ENCODE measurements around the gene TMEM63B. TPM values are rescaled to one million over a fixed set of nuclear protein-coding genes. Genes with fewer than 3 reads are reported as not detected.
"Not testable (repeated sequence)": the region's sequence is repeated elsewhere in the genome, so short reads cannot be mapped to it uniquely, and the experiment has no call there.

The TMEM63B gene
- total and polyA plus RNA-seq, 9 donors, result 8.6 to 22.2 (median 18.6) TPM

DNA sequence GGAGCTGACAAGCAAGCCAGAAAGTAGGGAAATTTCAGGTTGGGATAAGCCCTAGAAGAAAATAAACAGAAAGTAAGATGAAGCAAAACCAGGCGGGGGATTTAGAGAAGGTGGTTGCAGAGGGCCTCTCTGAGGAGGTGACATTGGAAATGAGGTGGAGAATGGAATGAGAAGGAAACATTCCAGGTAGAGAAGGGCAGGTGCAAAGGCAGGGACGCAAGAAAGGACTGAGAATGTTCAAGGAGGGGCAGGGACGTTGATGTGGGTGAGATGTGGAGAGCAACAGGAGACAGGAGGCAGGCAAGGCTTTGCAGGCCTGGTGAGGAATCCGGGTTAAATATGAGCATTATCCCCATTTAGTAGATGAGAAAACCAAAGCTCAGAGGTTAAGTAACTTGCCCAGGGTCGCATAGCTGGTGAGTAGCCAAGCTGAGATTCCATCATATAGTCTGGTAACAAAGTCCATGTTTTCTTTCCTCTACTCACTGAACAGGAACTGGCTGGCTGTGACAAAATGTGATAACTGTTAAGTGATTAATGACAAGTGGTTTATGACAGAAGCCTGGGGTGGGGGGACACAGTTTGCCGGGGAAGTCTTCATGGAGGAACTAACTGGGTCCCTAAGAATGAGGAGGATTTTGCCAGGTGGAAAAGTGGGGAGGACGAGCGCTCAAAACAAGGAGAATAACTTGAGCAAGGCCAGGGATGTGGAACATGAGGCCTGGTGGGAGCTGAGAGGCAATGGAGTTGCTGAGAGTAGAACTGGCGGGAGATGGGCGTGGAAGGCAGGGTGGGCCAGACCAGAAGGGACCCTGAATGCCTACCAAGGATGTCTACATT lies 32.7 kb upstream of the TMEM63B start:
- WGBS (ENCODE audit: insufficient coverage), result 88% methylated on average over 9 of the region's 10 CpGs
- H3K36me3 ChIP-seq (ENCODE audit: control insufficient read depth, insufficient read depth, low read length), result peaks cover 15% of the 10 kb centered on the region

DNA sequence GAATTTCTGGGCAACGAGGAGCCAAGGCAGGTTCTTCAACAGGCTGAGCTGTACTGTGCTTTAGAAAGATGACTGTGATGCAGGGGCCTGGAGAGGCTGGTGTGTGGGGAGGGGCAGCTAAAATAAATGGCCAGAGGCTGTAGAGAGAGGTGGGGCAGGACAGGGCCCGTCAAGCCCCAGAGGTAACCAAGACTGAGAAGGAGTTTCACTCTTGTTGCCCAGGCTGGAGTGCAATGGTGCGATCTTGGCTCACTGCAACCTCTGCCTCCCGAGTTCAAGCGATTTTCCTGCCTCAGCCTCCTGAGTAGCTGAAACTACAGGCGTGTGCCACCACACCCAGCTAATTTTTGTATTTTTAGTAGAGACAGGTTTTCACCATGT lies 32.1 kb upstream of the TMEM63B start:
- not testable (repeated sequence) for H3K9me3 ChIP-seq (replicated peaks; ENCODE audit: control insufficient read depth, low read depth, low read length)
- peaks cover 17% of the 10 kb centered on the region for H3K36me3 ChIP-seq (ENCODE audit: control insufficient read depth, insufficient read depth, low read length)

More for the DNA sequence above, 32.7 kb upstream of the TMEM63B start:
- no peak for DNase-seq
- no peaks in the 10 kb centered on the region for H3K9me3 ChIP-seq (replicated peaks; ENCODE audit: control insufficient read depth, low read depth, low read length)
- H3K4me3 ChIP-seq (ENCODE audit: low read length), result no peak overlapping the region
- H3K4me1 ChIP-seq (ENCODE audit: control insufficient read depth, insufficient read depth, low read length), result no peaks in the 10 kb centered on the region
- H3K27ac ChIP-seq (ENCODE audit: low read length), result no peak overlapping the region
- no peaks in the 10 kb centered on the region for H3K27me3 ChIP-seq (ENCODE audit: control insufficient read depth, insufficient read depth, low read length)

DNA sequence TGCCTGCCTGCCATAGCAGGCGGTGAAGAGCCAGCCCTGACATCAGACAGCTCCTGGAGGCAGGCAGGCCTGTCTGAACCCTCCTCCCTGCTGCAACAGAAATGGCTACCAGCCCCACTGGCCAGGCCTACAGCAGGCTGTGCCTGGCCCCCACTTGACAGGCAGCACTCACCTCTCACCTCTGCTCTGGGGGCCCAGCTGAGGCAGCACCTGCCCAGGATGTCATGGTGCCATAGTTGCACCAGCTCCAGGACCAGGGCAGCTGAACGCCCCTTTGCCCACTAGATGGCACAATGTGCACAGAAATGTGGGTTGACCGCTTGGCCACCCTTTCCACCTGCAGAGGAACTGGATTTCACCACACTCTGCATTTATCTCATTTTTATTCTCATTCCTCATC lies 30.7 kb upstream of the TMEM63B start:
- peak; percentile 82 for DNase-seq
- H3K36me3 ChIP-seq (ENCODE audit: control insufficient read depth, insufficient read depth, low read length), result peaks cover 28% of the 10 kb centered on the region
- no peak overlapping the region for H3K27ac ChIP-seq (ENCODE audit: low read length)
- no peak overlapping the region for H3K4me3 ChIP-seq (ENCODE audit: low read length)
- no peaks in the 10 kb centered on the region for H3K9me3 ChIP-seq (replicated peaks; ENCODE audit: control insufficient read depth, low read depth, low read length)
- H3K27me3 ChIP-seq (ENCODE audit: control insufficient read depth, insufficient read depth, low read length), result no peaks in the 10 kb centered on the region
- WGBS (ENCODE audit: insufficient coverage), result 33% methylated on average over 3 of the region's 3 CpGs
- H3K4me1 ChIP-seq (ENCODE audit: control insufficient read depth, insufficient read depth, low read length), result no peaks in the 10 kb centered on the region

More for the DNA sequence above, 32.1 kb upstream of the TMEM63B start:
- H3K4me1 ChIP-seq (ENCODE audit: control insufficient read depth, insufficient read depth, low read length); H3K27me3 ChIP-seq (ENCODE audit: control insufficient read depth, insufficient read depth, low read length); H3K27ac ChIP-seq (ENCODE audit: low read length); H3K4me3 ChIP-seq (ENCODE audit: low read length); DNase-seq: not testable (repeated sequence)
- WGBS (ENCODE audit: insufficient coverage), result 79% methylated on average over 3 of the region's 6 CpGs

DNA sequence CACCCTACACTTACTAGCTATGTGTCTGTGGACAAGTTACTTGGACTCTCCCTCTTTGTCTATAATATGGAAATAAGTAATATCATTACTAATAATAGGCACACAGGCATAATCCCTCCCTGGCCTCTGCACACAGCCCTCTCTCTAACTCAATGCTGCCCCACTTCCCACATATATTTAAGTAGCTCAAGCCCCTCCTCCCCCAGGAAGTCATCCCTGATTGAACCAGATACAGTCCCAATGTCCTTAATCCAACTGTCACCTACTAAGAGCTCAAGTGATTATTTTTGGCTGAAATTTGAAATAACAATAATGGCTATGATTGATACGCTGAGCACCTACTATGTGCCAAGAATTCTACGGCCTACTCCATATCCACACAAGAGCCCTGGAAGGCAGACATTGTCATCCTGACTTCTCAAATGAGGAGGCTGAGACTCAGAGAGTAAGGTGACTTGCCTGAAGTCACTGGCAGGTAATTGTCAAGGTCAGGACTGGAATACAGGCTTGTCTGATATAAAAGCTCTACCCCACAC lies 29.5 kb upstream of the TMEM63B start:
- no peak overlapping the region for H3K4me3 ChIP-seq (ENCODE audit: low read length)
- H3K4me1 ChIP-seq (ENCODE audit: control insufficient read depth, insufficient read depth, low read length), result no peaks in the 10 kb centered on the region
- WGBS (ENCODE audit: insufficient coverage), result no CpG with 5 or more reads among the region's 2 CpGs
- no peak for DNase-seq
- peaks cover 29% of the 10 kb centered on the region for H3K36me3 ChIP-seq (ENCODE audit: control insufficient read depth, insufficient read depth, low read length)
- no peak overlapping the region for H3K27ac ChIP-seq (ENCODE audit: low read length)
- no peaks in the 10 kb centered on the region for H3K9me3 ChIP-seq (replicated peaks; ENCODE audit: control insufficient read depth, low read depth, low read length)
- H3K27me3 ChIP-seq (ENCODE audit: control insufficient read depth, insufficient read depth, low read length), result no peaks in the 10 kb centered on the region

DNA sequence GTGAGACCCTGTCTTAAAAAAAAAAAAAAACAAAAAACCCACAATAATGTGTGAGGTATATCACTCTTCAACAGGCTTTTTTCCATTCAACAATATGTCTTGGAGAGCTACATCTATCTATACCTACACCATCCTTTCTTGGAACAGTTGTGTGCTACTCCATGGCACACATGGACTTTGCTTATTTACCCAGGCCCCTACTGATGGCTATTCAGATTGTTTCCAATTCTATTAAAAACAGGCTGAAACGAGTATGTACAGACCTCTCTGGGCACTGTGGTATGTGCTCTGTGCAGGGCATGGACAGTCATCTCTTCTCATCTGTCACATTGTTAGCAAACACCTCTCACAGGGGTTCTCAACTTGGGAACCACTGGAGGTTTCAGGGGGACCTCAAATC lies 28.2 kb upstream of the TMEM63B start:
- Histone ChIP-seq H3K4me1 (ENCODE audit: control insufficient read depth, insufficient read depth, low read length) (peaks cover 1% of the 10 kb centered on the region), H3K27ac (ENCODE audit: low read length) (no peak overlapping the region), H3K27me3 (ENCODE audit: control insufficient read depth, insufficient read depth, low read length) (no peaks in the 10 kb centered on the region), H3K4me3 (ENCODE audit: low read length) (no peak overlapping the region), H3K9me3 (replicated peaks; ENCODE audit: control insufficient read depth, low read depth, low read length) (no peaks in the 10 kb centered on the region), H3K36me3 (ENCODE audit: control insufficient read depth, insufficient read depth, low read length) (peaks cover 33% of the 10 kb centered on the region)
- no peak for DNase-seq
- WGBS (ENCODE audit: insufficient coverage), result 80% methylated on average over 1 of the region's 1 CpG

DNA sequence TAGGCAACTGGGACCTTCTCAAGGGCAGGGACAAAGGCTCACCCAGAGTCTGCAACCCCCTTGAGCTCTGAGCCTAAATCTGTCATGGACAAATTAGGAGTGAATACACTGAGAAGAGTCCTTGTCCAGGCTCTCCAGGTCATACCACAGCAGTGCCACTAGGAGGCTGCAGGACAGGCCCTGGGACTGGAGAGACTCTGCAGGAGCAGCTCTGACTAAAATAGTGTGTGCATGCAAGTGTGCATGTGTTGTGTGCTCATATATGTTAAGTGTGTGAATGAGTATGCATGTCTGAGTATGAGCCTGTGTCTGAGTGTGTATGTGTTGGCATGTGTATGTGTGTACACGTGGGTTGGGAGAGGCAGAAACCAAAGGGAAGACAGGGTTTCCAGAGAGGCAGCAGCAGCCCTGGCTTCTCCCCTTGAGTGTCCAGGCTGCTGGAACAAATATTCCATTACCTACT lies 27.2 kb upstream of the TMEM63B start:
- Histone ChIP-seq H3K4me1 (ENCODE audit: control insufficient read depth, insufficient read depth, low read length) (peaks cover 10% of the 10 kb centered on the region), H3K27me3 (ENCODE audit: control insufficient read depth, insufficient read depth, low read length) (no peaks in the 10 kb centered on the region), H3K27ac (ENCODE audit: low read length) (no peak overlapping the region), H3K9me3 (replicated peaks; ENCODE audit: control insufficient read depth, low read depth, low read length) (no peaks in the 10 kb centered on the region), H3K4me3 (ENCODE audit: low read length) (no peak overlapping the region), H3K36me3 (ENCODE audit: control insufficient read depth, insufficient read depth, low read length) (peaks cover 39% of the 10 kb centered on the region)
- no peak for DNase-seq
- WGBS (ENCODE audit: insufficient coverage), result 63% methylated on average over 1 of the region's 1 CpG

DNA sequence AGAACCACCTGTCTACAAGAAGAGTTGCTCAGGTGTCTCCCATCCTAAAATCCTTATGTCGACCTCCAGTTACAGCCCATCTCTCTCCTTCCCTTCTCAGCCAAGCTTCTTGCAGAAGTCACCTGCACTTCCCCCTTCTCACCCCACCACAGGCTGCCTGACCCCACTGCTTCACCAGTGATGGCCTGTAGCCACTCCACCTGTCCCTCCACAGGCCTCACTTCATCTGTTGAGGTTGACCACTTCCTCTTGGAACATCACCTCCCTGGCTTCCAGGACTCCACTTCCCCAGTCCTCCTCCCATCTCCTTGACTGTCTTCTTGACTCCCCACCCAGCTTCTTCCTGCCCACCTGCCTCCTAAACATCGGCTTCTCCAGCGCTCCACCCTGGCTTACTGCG lies 25.5 kb upstream of the TMEM63B start:
- 84% methylated on average over 4 of the region's 4 CpGs for WGBS (ENCODE audit: insufficient coverage)
- Histone ChIP-seq H3K4me3 (ENCODE audit: low read length) (no peak overlapping the region), H3K27ac (ENCODE audit: low read length) (no peak overlapping the region), H3K36me3 (ENCODE audit: control insufficient read depth, insufficient read depth, low read length) (peaks cover 45% of the 10 kb centered on the region), H3K4me1 (ENCODE audit: control insufficient read depth, insufficient read depth, low read length) (peaks cover 19% of the 10 kb centered on the region), H3K9me3 (replicated peaks; ENCODE audit: control insufficient read depth, low read depth, low read length) (no peaks in the 10 kb centered on the region), H3K27me3 (ENCODE audit: control insufficient read depth, insufficient read depth, low read length) (no peaks in the 10 kb centered on the region)
- no peak for DNase-seq

DNA sequence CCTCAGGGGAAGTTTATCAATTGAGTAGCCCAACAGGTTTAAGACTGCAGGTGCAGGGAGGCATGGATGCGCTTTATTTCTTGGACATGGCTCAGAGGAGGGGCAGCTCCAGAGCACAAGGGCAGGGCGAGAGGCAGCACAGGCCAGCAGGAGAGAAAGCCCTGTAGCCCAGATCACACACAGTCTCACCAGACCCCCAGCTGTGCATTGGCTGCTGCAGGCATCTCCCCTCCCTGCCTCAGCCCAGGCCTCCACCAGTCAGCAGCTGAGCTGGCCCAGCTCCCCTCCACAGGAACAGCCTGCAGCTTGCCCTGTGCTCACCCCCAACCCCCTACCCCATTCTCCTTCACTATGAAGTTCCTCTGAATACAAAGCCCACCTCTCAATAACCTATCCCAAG lies 24.8 kb upstream of the TMEM63B start:
- H3K36me3 ChIP-seq (ENCODE audit: control insufficient read depth, insufficient read depth, low read length), result peaks cover 48% of the 10 kb centered on the region
- H3K27me3 ChIP-seq (ENCODE audit: control insufficient read depth, insufficient read depth, low read length), result no peaks in the 10 kb centered on the region
- 57% methylated on average over 1 of the region's 2 CpGs for WGBS (ENCODE audit: insufficient coverage)
- H3K4me1 ChIP-seq (ENCODE audit: control insufficient read depth, insufficient read depth, low read length), result peaks cover 19% of the 10 kb centered on the region
- no peak overlapping the region for H3K4me3 ChIP-seq (ENCODE audit: low read length)
- H3K9me3 ChIP-seq (replicated peaks; ENCODE audit: control insufficient read depth, low read depth, low read length), result no peaks in the 10 kb centered on the region
- H3K27ac ChIP-seq (ENCODE audit: low read length), result no peak overlapping the region
- DNase-seq, result no peak

DNA sequence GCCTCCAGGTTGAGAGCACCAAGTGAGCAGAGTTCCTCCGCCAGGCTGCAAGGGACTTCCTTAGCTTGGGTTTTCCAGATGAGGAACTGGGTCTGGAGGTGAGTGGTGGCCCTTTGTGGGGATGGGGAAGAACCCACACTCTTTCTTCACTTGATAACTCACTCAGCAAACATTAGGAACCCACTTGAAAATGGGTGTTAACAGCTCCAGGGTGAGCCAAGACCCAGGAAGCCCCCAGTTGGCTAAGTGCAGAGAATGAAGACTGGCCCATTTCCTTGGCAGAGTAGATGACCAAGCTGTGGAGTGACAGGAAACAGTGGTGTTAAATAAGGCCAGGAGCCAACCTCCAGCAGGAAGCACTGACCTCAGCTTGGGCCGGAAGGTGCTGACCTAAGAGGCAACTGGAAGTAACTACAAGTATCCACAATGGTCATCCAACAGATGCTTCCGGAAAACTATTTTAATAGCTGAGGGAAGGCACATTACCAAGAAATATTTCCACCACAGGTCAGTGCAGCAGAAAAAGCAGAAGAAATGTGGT lies 22.8 kb upstream of the TMEM63B start:
- H3K36me3 ChIP-seq (ENCODE audit: control insufficient read depth, insufficient read depth, low read length), result peaks cover 56% of the 10 kb centered on the region
- H3K9me3 ChIP-seq (replicated peaks; ENCODE audit: control insufficient read depth, low read depth, low read length), result no peaks in the 10 kb centered on the region
- DNase-seq, result peak; percentile 83
- H3K27me3 ChIP-seq (ENCODE audit: control insufficient read depth, insufficient read depth, low read length), result no peaks in the 10 kb centered on the region
- WGBS (ENCODE audit: insufficient coverage), result no CpG with 5 or more reads among the region's 3 CpGs
- H3K4me1 ChIP-seq (ENCODE audit: control insufficient read depth, insufficient read depth, low read length), result peaks cover 23% of the 10 kb centered on the region
- H3K27ac ChIP-seq (ENCODE audit: low read length), result peak overlapping the region; percentile 81
- H3K4me3 ChIP-seq (ENCODE audit: low read length), result no peak overlapping the region

DNA sequence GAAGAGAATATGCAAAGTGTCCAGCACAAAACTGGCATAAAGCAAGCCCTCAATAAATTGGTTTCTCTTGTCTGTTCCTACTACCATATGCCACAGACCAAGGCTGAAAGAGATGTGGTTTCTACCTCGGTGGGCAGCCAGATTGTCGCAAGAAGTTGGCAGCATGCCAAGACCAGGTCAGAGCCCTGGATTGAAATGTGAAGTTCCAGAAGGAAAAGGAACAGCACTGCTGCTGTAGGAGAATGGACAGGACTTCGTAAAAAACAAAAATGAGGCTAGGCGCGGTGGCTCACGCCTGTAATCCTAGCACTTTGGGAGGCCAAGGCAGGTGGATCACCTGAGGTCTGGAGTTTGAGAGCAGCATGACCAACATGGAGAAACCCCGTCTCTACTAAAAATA lies 22.2 kb upstream of the TMEM63B start:
- WGBS (ENCODE audit: insufficient coverage), result 84% methylated on average over 6 of the region's 7 CpGs
- peaks cover 26% of the 10 kb centered on the region for H3K4me1 ChIP-seq (ENCODE audit: control insufficient read depth, insufficient read depth, low read length)
- H3K9me3 ChIP-seq (replicated peaks; ENCODE audit: control insufficient read depth, low read depth, low read length), result no peaks in the 10 kb centered on the region

More for the DNA sequence above, 22.2 kb upstream of the TMEM63B start:
- Histone ChIP-seq H3K36me3 (ENCODE audit: control insufficient read depth, insufficient read depth, low read length) (peaks cover 57% of the 10 kb centered on the region), H3K4me3 (ENCODE audit: low read length) (no peak overlapping the region), H3K27me3 (ENCODE audit: control insufficient read depth, insufficient read depth, low read length) (no peaks in the 10 kb centered on the region), H3K27ac (ENCODE audit: low read length) (peak overlapping the region; percentile 81)
- DNase-seq, result no peak

All from muscle of leg (tissue), 11 donors.